Natural killer cell (primary cell): ENCODE measurements around the gene RHOB. TPM values are rescaled to one million over a fixed set of nuclear protein-coding genes. Genes with fewer than 3 reads are reported as not detected.

Experiments
- ATAC-seq, 3 donors: fragments of 150-1000 bp in 2 of 3; fragments of 200-7000 bp in 1 of 3; cut with Tn5 transposase; 1 replicate in 1 of 3; 2 replicates in 2 of 3; pipeline ENCODE4 v1.10.0; 2021; ENCODE audit warnings: mild to moderate bottlenecking in 2 of 3, moderate library complexity in 2 of 3
- DNase-seq, 2 donors: peaks; one replicate each; pipeline versions ENCODE4 v3.0.0 to v3.0.0-alpha.2; 2013 to 2021; ENCODE audit warnings: mixed read lengths in 1 of 2
- H3K27ac ChIP-seq: one replicate; pipeline ENCODE4 v1.5.1; 2013; ENCODE audit warnings: mild to moderate bottlenecking, low read length
- H3K27me3 ChIP-seq: one replicate; pipeline ENCODE4 v1.6.1; 2013; ENCODE audit warnings: low read length; ENCODE audit not compliant: control insufficient read depth, insufficient read depth
- H3K36me3 ChIP-seq: one replicate; pipeline ENCODE4 v1.6.1; 2013; ENCODE audit warnings: low read length; ENCODE audit not compliant: control insufficient read depth, insufficient read depth
- H3K4me1 ChIP-seq: one replicate; pipeline ENCODE4 v1.6.1; 2013; ENCODE audit warnings: low read length; ENCODE audit not compliant: control insufficient read depth, insufficient read depth
- H3K4me3 ChIP-seq: one replicate; pipeline ENCODE4 v1.5.1; 2013; ENCODE audit warnings: low read length
- H3K9me3 ChIP-seq: one replicate; pipeline ENCODE4 v1.6.1; 2013; ENCODE audit warnings: low read length; ENCODE audit not compliant: control insufficient read depth, insufficient read depth
- H3K27ac Mint-ChIP-seq, 2 donors: one replicate each; pipeline ENCODE4 v1.8.0; 2022; ENCODE audit warnings: mild to moderate bottlenecking in 2 of 2, mixed read lengths in 2 of 2, moderate library complexity in 1 of 2
- H3K27me3 Mint-ChIP-seq, 2 donors: one replicate each; pipeline ENCODE4 v1.8.0; 2022; ENCODE audit warnings: low read depth in 2 of 2, mixed read lengths in 2 of 2
- H3K36me3 Mint-ChIP-seq: one replicate; pipeline ENCODE4 v1.8.0; 2022; ENCODE audit warnings: mixed read lengths
- H3K4me1 Mint-ChIP-seq, 2 donors: one replicate each; pipeline ENCODE4 v1.8.0; 2022; ENCODE audit warnings: mixed read lengths in 2 of 2
- H3K4me3 Mint-ChIP-seq: one replicate; pipeline ENCODE4 v1.8.0; 2022; ENCODE audit warnings: mild to moderate bottlenecking, moderate library complexity, mixed read lengths
- H3K9me3 Mint-ChIP-seq, 2 donors: one replicate each; pipeline ENCODE4 v1.8.0; 2022; ENCODE audit warnings: mixed read lengths in 2 of 2
- WGBS: methylation state at CpG from one replicate; pipeline ENCODE4 v1.1.7; 2013; ENCODE audit warnings: missing lambda C conversion rate; ENCODE audit not compliant: insufficient coverage; 5-methylcytosine and 5-hydroxymethylcytosine counted together
- intact Hi-C: fragments of 100-400 bp; cut with micrococcal nuclease; formaldehyde crosslinking; loops from one replicate; pipeline ENCODE4 v1.14.2; 2022
- total RNA-seq, 4 donors: library from RNA; stranded (reverse); fragments of 120-200 nt in 1 of 4; gene quantifications; one replicate each; pipeline versions ENCODE4 v1.2.3 to v1.2.4, GENCODE V29; 2013 to 2022
- TF ChIP-seq, protein P1 (sequence below): fragments of 200-600 bp; IDR thresholded peaks from one replicate; pipeline ENCODE4 v1.8.0; 2022; ENCODE audit warnings: antibody characterized with exemption

RHOB gene
- total RNA-seq, 3 donors from 2014 or later (not counting 1 experiment from before 2014, with no cell fraction given) = 50.8 to 222 (median 64.7) TPM

DNA sequence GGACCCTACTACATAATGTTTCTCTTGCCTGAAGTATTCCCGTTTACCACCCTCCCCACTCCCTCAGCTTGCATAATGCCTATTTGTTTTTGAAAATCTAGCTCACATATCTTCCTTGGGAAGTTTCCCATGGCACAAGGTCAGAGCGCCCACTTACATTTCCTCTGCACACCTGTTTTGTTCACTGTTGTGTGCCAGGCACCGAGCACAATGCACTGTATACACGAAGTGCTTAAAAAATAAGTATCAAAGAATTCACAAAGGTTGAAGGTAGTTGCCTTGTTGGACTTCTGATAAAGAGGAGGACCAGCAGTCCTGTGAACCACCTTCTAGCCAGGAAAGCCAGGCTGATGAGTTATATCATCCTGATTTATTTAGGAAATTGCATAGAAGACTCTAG is 16.8 kb upstream of the RHOB start:
- no peak overlapping the region for H3K4me3 ChIP-seq
- Mint-ChIP-seq H3K9me3 (no peaks in the 10 kb centered on the region), H3K27me3 (peaks cover 0 to 4% of the 10 kb centered on the region in 2 donors), H3K4me1 (peaks cover 20 to 30% of the 10 kb centered on the region in 2 donors), H3K4me3 (no peak overlapping the region), H3K27ac (no peak overlapping the region), H3K36me3 (no peaks in the 10 kb centered on the region)
- DNase-seq = no peak
- ATAC-seq = no peak
- peaks cover 37% of the 10 kb centered on the region for H3K4me1 ChIP-seq
- H3K27me3 ChIP-seq = no peaks in the 10 kb centered on the region
- intact Hi-C loops = no loop called here
- no peaks in the 10 kb centered on the region for H3K36me3 ChIP-seq
- no peaks in the 10 kb centered on the region for H3K9me3 ChIP-seq
- 95% methylated on average over 4 of the region's 4 CpGs for WGBS
- TF ChIP-seq, protein P1, sequence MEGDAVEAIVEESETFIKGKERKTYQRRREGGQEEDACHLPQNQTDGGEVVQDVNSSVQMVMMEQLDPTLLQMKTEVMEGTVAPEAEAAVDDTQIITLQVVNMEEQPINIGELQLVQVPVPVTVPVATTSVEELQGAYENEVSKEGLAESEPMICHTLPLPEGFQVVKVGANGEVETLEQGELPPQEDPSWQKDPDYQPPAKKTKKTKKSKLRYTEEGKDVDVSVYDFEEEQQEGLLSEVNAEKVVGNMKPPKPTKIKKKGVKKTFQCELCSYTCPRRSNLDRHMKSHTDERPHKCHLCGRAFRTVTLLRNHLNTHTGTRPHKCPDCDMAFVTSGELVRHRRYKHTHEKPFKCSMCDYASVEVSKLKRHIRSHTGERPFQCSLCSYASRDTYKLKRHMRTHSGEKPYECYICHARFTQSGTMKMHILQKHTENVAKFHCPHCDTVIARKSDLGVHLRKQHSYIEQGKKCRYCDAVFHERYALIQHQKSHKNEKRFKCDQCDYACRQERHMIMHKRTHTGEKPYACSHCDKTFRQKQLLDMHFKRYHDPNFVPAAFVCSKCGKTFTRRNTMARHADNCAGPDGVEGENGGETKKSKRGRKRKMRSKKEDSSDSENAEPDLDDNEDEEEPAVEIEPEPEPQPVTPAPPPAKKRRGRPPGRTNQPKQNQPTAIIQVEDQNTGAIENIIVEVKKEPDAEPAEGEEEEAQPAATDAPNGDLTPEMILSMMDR = no peak
- H3K27ac ChIP-seq = peak overlapping the region; percentile 24

- WGBS = 76% methylated on average over 7 of the region's 7 CpGs
- H3K27me3 ChIP-seq = no peaks in the 10 kb centered on the region
- Mint-ChIP-seq H3K27ac (peak overlapping the region in 1 of 2 donors; percentile 46), H3K4me1 (peaks cover 14 to 23% of the 10 kb centered on the region in 2 donors), H3K4me3 (no peak overlapping the region), H3K27me3 (peaks cover 0 to 5% of the 10 kb centered on the region in 2 donors), H3K36me3 (no peaks in the 10 kb centered on the region), H3K9me3 (no peaks in the 10 kb centered on the region)
- intact Hi-C loops = no loop called here
- no peak overlapping the region for H3K4me3 ChIP-seq
- DNase-seq (no peak), ATAC-seq (peak in 1 of 3 donors; percentile 18)
- TF ChIP-seq, protein P1 = no peak
- no peaks in the 10 kb centered on the region for H3K9me3 ChIP-seq
- no peaks in the 10 kb centered on the region for H3K36me3 ChIP-seq
- H3K4me1 ChIP-seq = peaks cover 30% of the 10 kb centered on the region
- H3K27ac ChIP-seq = no peak overlapping the region
Observed at GRCh38 chr2:20430461-20431300, 16.2 kb upstream of the RHOB start.

DNA sequence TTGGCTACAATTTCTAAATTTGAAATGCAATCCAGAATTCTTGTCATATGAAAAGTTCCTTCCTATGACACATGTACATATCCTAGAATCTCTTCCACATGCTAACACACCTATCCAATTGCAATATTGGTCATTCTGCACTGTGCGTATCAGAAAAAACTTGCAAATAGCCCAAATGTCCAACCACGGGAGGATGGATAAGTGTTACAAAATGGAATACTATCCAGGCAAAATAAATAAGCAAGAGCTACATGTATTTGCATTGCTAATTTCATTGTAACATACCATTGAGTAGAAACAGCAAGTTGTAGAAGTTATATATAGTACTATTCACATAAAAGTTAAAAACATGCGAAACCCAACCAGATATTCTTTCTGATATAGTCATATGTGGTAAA is 15.6 kb upstream of the RHOB start:
- Mint-ChIP-seq H3K4me1 (peaks cover 7 to 21% of the 10 kb centered on the region in 2 donors), H3K36me3 (no peaks in the 10 kb centered on the region), H3K9me3 (no peaks in the 10 kb centered on the region), H3K27me3 (peaks cover under 1 to 5% of the 10 kb centered on the region in 2 donors), H3K27ac (peak overlapping the region in 1 of 2 donors; percentile 46), H3K4me3 (no peak overlapping the region)
- H3K27ac ChIP-seq = no peak overlapping the region
- peaks cover 24% of the 10 kb centered on the region for H3K4me1 ChIP-seq
- DNase-seq (no peak), ATAC-seq (no peak)
- TF ChIP-seq, protein P1 = no peak
- H3K36me3 ChIP-seq = no peaks in the 10 kb centered on the region
- WGBS = 100% methylated on average over 1 of the region's 3 CpGs
- no peaks in the 10 kb centered on the region for H3K27me3 ChIP-seq
- no peak overlapping the region for H3K4me3 ChIP-seq
- no peaks in the 10 kb centered on the region for H3K9me3 ChIP-seq
- intact Hi-C loops = no loop called here
